Smooth muscle cell (in vitro differentiated cells): ENCODE results near the gene UVRAG. TPM values are rescaled to one million over a fixed set of nuclear protein-coding genes. Genes with fewer than 3 reads are reported as not detected.
"Not testable (repeated sequence)": the region's sequence is repeated elsewhere in the genome, so short reads cannot be mapped to it uniquely, and the experiment has no call there.

Experiments
- DNase-seq: peaks from one replicate; lab custom pipeline; 2025; ENCODE audit not compliant: unreplicated experiment; lab: John Stamatoyannopoulos, UW
- H2AFZ ChIP-seq: fragments of 200-600 bp; sonication (generic); 2 replicates; pipeline ENCODE4 v1.6.0; 2016; ENCODE audit warnings: antibody characterized with exemption, low read depth, mild to moderate bottlenecking
- H3F3A ChIP-seq: fragments of 200-600 bp; sonication (generic); 2 replicates; pipeline ENCODE4 v1.6.0; 2017; ENCODE audit warnings: antibody characterized with exemption, low read depth
- H3K27ac ChIP-seq: fragments of 200-600 bp; sonication (generic); 2 replicates; pipeline ENCODE4 v1.5.1; 2016; ENCODE audit warnings: low read depth, mild to moderate bottlenecking
- H3K27me3 ChIP-seq: fragments of 200-600 bp; sonication (generic); 2 replicates; pipeline ENCODE4 v1.6.1; 2016; ENCODE audit warnings: low read depth, mild to moderate bottlenecking
- H3K36me3 ChIP-seq: fragments of 200-600 bp; sonication (generic); 2 replicates; pipeline ENCODE4 v1.5.1; 2016; ENCODE audit warnings: low read depth
- H3K4me1 ChIP-seq: fragments of 200-600 bp; sonication (generic); 2 replicates; pipeline ENCODE4 v1.5.1; 2016; ENCODE audit warnings: low read depth
- H3K4me2 ChIP-seq: fragments of 200-600 bp; sonication (generic); 2 replicates; pipeline ENCODE4 v1.6.0; 2016; ENCODE audit warnings: mild to moderate bottlenecking
- H3K4me3 ChIP-seq: fragments of 200-600 bp; sonication (generic); 2 replicates; pipeline ENCODE4 v1.5.1; 2016; ENCODE audit warnings: mild to moderate bottlenecking
- H3K79me2 ChIP-seq: fragments of 200-600 bp; sonication (generic); 2 replicates; pipeline ENCODE4 v1.6.0; 2016; ENCODE audit warnings: low read depth, mild to moderate bottlenecking
- H3K9ac ChIP-seq: fragments of 200-600 bp; sonication (generic); 2 replicates; pipeline ENCODE4 v1.6.0; 2016; ENCODE audit warnings: low read depth
- H3K9me3 ChIP-seq: fragments of 200-600 bp; sonication (generic); replicated peaks from 2 replicates; pipeline ENCODE4 v1.5.1; 2016; ENCODE audit warnings: low read depth
- H4K20me1 ChIP-seq: fragments of 200-600 bp; sonication (generic); 2 replicates; pipeline ENCODE4 v1.6.0; 2016; ENCODE audit warnings: low read depth
- WGBS: methylation state at CpG from one replicate; pipeline ENCODE4 v1.1.7; 2016; ENCODE audit warnings: low lambda C conversion rate; 5-methylcytosine and 5-hydroxymethylcytosine counted together
- polyA plus RNA-seq: library from polyadenylated mRNA; unstranded; fragments of >200 nt; fragmentation: Nextera tagmentation; extraction: Ambion mirVana; gene quantifications from 2 replicates; pipeline ENCODE4 v1.2.1, GENCODE V29; 2016
- total RNA-seq: library from RNA; depleted of rRNA; stranded (reverse); fragments of >200 nt; gene quantifications from 2 replicates; pipeline ENCODE4 v1.2.3, GENCODE V29; 2014
- TF ChIP-seq, protein P1 (sequence below): fragments of 200-600 bp; sonication (generic); IDR thresholded peaks from 2 replicates; pipeline ENCODE4 v1.5.1; 2017; ENCODE audit warnings: borderline replicate concordance, mild to moderate bottlenecking, antibody characterized with exemption; ENCODE audit not compliant: insufficient read depth, poor library complexity, severe bottlenecking

The UVRAG gene
- total and polyA plus RNA-seq, 2 experiments from 2014 or later = 12.9 to 20.2 TPM

DNA sequence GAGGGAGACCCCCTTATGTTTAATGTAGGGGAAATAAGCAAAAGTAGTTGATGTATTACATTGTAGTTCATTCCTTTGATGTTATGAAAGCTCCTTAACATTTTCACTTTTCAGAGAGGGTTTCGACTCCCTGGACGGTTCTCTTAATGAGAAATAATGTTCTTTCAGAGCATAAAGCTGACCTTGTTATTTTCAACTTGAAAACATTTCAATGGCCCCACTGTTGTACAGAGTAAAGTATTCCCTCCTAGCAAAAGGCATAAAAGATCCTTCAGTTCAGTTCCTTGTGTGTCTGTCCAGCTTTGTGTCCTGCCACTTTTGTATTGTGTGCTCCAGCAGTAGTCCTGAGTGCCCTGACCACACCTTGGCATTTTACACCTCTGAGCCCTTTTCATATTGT, 63.9 kb downstream of the UVRAG start:
- Histone ChIP-seq H3F3A (no peaks in the 10 kb centered on the region), H3K9me3 (no peaks in the 10 kb centered on the region), H3K9ac (no peak overlapping the region), H3K27ac (no peak overlapping the region), H2AFZ (no peak overlapping the region), H3K4me1 (peaks cover 4% of the 10 kb centered on the region), H4K20me1 (peaks cover 34% of the 10 kb centered on the region), H3K79me2 (peaks cover 3% of the 10 kb centered on the region), H3K4me2 (no peak overlapping the region), H3K36me3 (no peaks in the 10 kb centered on the region), H3K27me3 (no peaks in the 10 kb centered on the region), H3K4me3 (no peak overlapping the region)
- WGBS = 95% methylated on average over 2 of the region's 2 CpGs
- no peak for DNase-seq
- TF ChIP-seq, protein P1, sequence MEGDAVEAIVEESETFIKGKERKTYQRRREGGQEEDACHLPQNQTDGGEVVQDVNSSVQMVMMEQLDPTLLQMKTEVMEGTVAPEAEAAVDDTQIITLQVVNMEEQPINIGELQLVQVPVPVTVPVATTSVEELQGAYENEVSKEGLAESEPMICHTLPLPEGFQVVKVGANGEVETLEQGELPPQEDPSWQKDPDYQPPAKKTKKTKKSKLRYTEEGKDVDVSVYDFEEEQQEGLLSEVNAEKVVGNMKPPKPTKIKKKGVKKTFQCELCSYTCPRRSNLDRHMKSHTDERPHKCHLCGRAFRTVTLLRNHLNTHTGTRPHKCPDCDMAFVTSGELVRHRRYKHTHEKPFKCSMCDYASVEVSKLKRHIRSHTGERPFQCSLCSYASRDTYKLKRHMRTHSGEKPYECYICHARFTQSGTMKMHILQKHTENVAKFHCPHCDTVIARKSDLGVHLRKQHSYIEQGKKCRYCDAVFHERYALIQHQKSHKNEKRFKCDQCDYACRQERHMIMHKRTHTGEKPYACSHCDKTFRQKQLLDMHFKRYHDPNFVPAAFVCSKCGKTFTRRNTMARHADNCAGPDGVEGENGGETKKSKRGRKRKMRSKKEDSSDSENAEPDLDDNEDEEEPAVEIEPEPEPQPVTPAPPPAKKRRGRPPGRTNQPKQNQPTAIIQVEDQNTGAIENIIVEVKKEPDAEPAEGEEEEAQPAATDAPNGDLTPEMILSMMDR = no peak

DNA sequence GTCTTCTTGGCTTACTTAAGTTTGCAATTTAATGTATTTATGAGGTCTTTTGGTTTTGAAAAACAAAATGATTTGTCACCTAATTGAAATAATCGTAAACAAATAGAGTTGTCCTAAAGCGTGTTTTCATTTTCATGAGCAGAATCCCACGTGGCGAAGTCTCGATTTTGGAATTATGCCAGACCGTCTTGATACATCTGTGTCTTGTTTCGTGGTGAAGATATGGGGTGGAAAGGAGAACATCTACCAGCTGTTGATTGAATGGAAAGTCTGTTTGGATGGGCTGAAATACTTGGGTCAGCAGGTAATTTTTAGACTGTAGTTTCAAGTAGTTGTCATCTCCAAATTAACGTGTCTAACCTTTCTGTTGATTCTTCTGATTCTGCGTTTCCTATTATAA, 64.7 kb downstream of the UVRAG start:
- Histone ChIP-seq H3K27me3 (no peaks in the 10 kb centered on the region), H3K79me2 (peaks cover 3% of the 10 kb centered on the region), H3K4me2 (no peak overlapping the region), H2AFZ (no peak overlapping the region), H3K27ac (no peak overlapping the region), H3K4me3 (no peak overlapping the region), H3F3A (no peaks in the 10 kb centered on the region), H3K9ac (no peak overlapping the region), H4K20me1 (peaks cover 29% of the 10 kb centered on the region), H3K9me3 (no peaks in the 10 kb centered on the region), H3K4me1 (no peaks in the 10 kb centered on the region), H3K36me3 (no peaks in the 10 kb centered on the region)
- TF ChIP-seq, protein P1 = no peak
- no peak for DNase-seq
- 96% methylated on average over 9 of the region's 9 CpGs for WGBS

DNA sequence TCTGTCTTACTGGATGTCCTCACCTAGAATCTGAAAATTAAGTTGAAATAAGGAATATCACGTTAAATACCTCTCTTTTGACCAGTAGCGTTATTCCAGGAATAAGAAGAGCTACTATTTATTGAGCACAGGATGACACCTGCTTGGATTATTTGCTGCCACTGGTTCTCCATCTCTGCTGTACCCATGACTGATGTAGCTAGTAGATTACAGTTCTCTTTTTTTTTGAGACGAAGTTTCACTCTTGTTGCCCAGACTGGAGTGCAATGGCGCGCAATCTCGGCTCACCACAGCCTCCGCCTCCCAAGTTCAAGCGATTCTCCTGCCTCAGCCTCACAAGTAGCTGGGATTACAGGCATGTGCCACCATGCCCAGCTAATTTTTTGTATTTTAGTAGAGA, 65.3 kb downstream of the UVRAG start:
- not testable (repeated sequence) for H3K9ac ChIP-seq
- 99% methylated on average over 8 of the region's 8 CpGs for WGBS

DNA sequence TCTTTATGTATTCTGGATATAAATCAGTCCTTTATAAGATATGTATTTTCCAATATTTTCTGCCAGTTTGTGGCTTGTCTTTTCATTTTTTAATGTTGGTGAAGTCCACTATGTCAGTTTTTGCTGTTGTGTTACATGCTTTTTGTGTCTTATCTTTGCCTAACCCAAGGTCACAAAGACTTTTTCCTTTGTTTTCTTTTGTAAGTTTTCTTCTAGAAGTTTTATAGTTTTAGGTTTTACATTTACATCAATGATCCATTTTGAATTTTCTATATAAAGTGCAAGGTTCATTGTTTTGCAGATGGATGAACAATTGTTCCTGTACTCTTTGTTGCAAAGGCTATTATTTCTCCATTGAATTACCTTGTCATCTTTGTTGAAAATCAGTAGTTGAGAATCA, 69.3 kb downstream of the UVRAG start:
- Histone ChIP-seq H4K20me1 (peaks cover 23% of the 10 kb centered on the region), H3K9ac (no peak overlapping the region), H3K4me3 (no peak overlapping the region), H3K4me2 (no peak overlapping the region), H3K27ac (no peak overlapping the region), H2AFZ (no peak overlapping the region), H3K27me3 (no peaks in the 10 kb centered on the region), H3K4me1 (no peaks in the 10 kb centered on the region), H3K36me3 (no peaks in the 10 kb centered on the region), H3K79me2 (peaks cover 5% of the 10 kb centered on the region), H3F3A (no peaks in the 10 kb centered on the region), H3K9me3 (no peaks in the 10 kb centered on the region)
- no peak for DNase-seq
- TF ChIP-seq, protein P1 = no peak

More for the DNA sequence above, 65.3 kb downstream of the UVRAG start:
- not testable (repeated sequence) for H2AFZ ChIP-seq, H3K9me3 ChIP-seq, H3F3A ChIP-seq, H3K27me3 ChIP-seq, H3K79me2 ChIP-seq, H3K4me3 ChIP-seq, H3K36me3 ChIP-seq, H3K27ac ChIP-seq, H3K4me1 ChIP-seq, H3K4me2 ChIP-seq, DNase-seq
- H4K20me1 ChIP-seq = peaks cover 24% of the 10 kb centered on the region
